GM12872 (cell line): Measurements from ENCODE around the gene TBC1D1.

Source experiments
- TF ChIP-seq, protein P1 (sequence below): IDR thresholded peaks from 3 replicates; pipeline ENCODE4 v1.5.1; 2011; ENCODE audit warnings: low read depth, mild to moderate bottlenecking, low read length, moderate library complexity; ENCODE audit not compliant: insufficient read depth

Gene TBC1D1

DNA sequence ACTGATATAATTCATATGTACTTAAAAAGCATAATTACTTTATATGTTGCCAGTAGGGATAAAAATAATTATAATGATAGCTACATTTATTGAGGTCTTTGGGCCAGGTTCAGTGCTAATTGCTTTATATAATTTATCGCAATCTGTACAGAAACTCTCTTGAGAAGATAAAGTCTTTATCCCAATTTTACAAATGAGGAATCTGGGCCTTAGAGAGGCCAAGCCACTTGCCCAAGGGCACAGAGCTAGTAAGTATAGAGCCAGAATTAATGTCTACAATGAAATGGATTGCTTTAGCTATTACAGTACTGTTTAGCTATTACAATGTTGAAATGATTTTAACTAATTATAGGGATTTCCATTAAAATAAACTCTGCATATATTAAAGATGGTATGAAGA is 30.6 kb upstream of the TBC1D1 start:
- TF ChIP-seq, protein P1, sequence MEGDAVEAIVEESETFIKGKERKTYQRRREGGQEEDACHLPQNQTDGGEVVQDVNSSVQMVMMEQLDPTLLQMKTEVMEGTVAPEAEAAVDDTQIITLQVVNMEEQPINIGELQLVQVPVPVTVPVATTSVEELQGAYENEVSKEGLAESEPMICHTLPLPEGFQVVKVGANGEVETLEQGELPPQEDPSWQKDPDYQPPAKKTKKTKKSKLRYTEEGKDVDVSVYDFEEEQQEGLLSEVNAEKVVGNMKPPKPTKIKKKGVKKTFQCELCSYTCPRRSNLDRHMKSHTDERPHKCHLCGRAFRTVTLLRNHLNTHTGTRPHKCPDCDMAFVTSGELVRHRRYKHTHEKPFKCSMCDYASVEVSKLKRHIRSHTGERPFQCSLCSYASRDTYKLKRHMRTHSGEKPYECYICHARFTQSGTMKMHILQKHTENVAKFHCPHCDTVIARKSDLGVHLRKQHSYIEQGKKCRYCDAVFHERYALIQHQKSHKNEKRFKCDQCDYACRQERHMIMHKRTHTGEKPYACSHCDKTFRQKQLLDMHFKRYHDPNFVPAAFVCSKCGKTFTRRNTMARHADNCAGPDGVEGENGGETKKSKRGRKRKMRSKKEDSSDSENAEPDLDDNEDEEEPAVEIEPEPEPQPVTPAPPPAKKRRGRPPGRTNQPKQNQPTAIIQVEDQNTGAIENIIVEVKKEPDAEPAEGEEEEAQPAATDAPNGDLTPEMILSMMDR, result no peak

DNA sequence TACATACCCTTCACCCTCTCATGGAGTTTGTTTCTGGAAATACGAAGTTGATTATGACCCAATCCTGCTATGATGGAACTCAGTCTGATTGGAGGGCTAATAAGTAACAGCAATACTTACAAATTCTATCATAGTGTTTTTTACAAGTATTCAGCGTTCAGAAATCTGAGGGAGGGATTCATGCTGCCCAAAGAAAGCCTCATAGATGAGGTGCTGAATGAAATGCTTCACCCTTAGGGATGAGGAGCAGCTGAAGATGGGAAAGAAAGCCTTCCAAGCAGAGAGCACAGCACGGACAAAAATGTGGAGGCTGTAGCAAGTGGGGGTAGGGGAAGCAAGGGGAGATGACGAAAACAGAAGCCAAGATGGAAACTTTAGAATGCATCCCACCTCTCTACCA is 27.9 kb upstream of the TBC1D1 start:
- TF ChIP-seq, protein P1, result no peak

DNA sequence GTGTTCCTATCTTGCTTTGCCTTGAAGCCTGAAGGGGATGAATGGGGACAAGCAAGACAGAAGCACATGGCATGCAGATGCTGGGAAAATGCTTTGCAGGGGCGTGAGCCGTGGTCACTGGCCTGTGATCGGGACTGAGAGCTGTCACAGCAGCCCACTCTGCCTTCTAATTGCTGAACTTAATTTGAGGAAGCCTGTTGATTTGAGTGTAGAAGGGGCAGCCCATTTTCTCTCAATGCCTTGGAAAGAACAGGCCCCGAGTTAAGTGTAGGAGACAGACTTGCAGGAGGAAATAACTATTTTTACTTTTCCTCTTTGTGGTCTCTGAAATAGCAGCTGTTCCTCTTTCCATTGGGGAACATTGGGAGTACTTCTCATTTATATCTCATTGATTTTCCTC is 26.1 kb upstream of the TBC1D1 start:
- TF ChIP-seq, protein P1, result no peak

DNA sequence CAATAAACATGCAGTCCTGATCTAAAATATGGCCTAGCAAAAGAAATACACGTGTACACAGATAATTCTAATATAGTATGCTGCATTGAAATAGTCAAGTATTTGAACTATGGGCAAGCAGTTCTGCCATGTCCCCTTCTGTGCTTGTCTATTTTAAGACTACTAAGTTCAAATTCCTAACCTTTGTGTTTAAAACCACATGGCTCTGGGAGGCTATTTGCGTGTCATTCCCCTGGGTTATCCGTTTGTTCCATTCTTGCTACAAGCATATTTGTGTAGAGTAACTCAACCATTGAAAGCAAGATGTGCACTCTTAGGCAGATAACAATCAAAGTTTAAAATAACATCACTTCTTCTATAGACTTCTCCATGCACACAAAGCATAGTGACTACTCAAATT is 25.4 kb upstream of the TBC1D1 start:
- TF ChIP-seq, protein P1, result no peak

DNA sequence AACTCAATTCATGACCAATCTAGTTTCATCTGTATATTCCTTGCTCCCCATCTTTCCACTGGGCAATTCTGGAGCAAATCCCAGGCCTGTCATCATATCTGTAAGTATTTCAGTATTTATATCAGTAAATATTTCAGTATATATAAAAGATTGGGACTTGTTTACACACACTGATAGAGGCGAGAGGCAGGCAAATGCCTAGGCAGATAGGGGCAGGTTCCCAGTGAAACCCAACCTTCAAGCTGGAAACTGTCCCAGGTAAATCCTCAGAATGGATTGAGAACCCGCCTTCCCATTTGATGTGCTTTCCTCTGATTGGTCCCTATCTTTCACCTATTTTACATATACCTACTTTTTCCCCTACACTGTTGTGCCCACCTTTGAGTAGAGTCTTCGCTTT is 23.8 kb upstream of the TBC1D1 start:
- TF ChIP-seq, protein P1, result no peak

DNA sequence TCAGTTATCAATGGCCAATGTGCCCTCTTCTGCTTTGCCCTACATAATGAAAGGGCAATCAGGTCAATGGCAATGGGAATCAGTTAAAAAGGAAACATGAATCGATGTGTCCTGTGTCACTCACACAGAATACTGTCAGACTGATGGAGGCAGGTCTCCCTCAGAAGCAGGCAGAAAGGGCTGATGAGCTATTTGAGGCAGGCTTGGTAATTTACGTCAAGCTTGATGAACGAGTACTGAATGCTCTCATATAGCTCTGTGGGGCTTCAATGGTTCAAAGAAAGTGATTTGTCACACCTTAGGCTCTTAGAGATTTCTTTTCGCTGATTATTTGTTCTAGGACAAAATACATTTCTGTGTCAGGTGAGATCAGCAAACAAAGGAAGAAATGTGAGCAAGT is 22.6 kb upstream of the TBC1D1 start:
- TF ChIP-seq, protein P1, result no peak

DNA sequence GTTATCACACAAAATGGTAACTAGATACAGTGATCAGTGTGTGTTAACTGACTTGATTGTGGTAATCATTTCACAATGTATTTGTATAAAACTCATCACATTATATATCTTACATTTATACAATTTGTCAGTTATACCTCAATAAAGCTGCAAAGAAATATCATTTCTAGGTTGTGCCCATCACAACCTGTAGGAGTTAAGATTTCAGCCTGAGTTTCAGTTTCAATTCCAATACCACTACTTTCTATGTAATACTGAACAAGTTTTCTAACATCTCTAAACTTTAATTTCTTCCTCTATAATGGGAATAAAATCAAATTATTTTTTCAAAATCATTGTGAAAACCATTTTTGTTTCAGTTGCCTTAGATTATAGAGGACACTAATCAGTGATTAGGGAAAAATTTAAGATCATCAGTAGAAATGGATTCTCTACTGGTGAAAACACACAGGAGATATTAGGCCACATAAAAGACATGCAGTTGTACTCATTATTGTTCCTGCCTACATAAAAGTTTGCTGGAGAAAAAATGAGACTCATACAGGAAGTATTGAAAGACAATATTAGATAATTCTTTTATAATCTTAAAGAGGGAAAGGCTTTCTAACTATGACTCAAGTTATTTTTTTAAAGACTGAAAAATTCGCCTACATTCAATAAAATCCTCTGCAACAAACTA is 18.4 kb upstream of the TBC1D1 start:
- TF ChIP-seq, protein P1, result no peak
